HUES6 (cell line): Measurements from ENCODE around the gene NME1.
"Not testable (repeated sequence)": the region's sequence is repeated elsewhere in the genome, so short reads cannot be mapped to it uniquely, and the experiment has no call there.

Experiments
- H3K27ac ChIP-seq: 2 replicates; pipeline ENCODE4 v1.7.0; 2013; ENCODE audit warnings: low read depth, mild to moderate bottlenecking, low read length, inconsistent platforms
- H3K27me3 ChIP-seq: 2 replicates; pipeline ENCODE4 v1.6.1; 2013; ENCODE audit warnings: low read length; ENCODE audit not compliant: control insufficient read depth, insufficient read depth
- H3K36me3 ChIP-seq: 2 replicates; pipeline ENCODE4 v1.6.1; 2013; ENCODE audit warnings: low read length; ENCODE audit not compliant: control insufficient read depth, insufficient read depth
- H3K4me1 ChIP-seq: 2 replicates; pipeline ENCODE4 v1.6.1; 2013; ENCODE audit warnings: low read length; ENCODE audit not compliant: control insufficient read depth, insufficient read depth
- H3K4me3 ChIP-seq: 2 replicates; pipeline ENCODE4 v1.5.1; 2013; ENCODE audit warnings: low read depth, low read length
- H3K9ac ChIP-seq: one replicate; pipeline ENCODE4 v1.6.1; 2013; ENCODE audit warnings: mild to moderate bottlenecking, low read length
- H3K9me3 ChIP-seq: 2 replicates; pipeline ENCODE4 v1.6.1; 2013; ENCODE audit warnings: low read depth, low read length; ENCODE audit not compliant: control insufficient read depth, insufficient read depth

NME1 gene

DNA sequence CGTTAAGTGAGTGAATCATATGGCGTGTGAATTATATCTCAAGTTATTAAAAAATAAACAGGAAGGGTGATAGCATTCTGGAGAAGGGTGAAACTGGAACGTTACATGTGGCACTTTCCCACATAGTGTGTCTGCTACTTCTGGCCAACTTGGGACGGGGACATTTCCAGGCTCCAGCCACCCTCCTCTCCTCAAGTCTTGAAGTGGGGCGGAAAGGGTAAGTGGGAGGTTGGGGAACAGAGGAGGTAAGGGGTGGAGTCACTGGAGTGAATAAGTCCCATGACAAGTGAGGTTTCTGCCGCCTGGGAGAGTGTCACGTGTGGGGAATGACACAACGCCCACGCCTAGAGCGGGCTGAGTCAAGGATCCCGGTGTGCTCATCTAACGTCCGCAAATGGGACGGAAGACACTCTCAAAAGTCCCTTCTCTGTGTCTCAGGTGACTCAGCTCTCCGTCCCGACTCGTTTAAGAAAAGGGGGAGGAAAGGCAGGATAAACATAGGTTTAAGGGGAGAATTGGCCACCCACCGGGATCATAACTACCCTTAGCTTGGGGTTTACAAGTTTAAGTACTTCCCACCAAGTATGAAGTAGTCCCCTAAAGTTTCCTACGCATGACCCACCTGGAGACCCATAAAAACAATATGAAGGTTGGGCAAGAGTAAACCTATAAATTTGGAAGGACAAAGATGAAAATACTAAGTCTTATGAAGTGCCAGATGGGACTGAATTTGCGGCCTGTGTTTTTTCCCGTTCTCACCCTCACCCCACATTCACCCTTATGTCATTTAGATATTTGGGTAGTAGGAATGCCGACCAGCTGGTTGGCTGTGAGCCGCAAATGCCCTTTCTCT lies 31.5 kb upstream of the NME1 start:
- H3K4me1 ChIP-seq = 0 out of 2 replicates have a peak, but pooled peaks cover 6% of the 10 kb centered on the region
- no peaks in the 10 kb centered on the region for H3K27me3 ChIP-seq
- no peaks in the 10 kb centered on the region for H3K36me3 ChIP-seq
- peak overlapping the region; percentile 96 for H3K9ac ChIP-seq
- peak overlapping the region; percentile 95 for H3K4me3 ChIP-seq
- no peaks in the 10 kb centered on the region for H3K9me3 ChIP-seq
- peak overlapping the region; percentile 92; the same call in 1 of the 2 replicates for H3K27ac ChIP-seq

DNA sequence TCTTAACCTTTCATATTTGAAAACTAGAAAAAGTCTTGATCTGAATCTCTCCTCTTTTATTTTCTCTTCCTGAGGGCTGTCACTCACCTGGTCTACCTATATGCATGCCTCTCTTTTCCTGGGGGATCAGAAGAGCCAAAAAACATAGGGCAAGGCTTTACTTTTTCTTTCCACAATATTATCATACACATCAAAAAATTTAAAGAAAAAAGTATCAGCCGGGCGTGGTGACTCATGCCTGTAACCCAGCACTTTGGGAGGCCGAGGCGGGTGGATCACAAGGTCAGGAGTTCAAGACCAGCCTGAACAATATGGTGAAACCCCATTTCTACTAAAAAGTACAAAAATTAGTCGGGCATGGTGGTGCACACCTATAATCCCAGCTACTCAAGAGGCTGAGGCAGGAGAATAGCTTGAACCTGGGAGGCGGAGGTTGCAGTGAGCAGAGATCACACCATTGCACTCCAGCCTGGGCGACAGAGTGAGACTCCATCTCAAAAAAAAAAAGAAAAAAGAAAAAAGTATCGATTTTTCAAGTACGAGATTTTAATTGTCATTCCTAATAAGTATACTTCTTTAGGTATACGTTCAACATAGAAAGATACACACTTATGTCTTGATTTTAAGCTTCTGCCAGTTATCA lies 30.8 kb upstream of the NME1 start:
- Histone ChIP-seq H3K4me3 (peak overlapping the region; percentile 95), H3K27ac (peak overlapping the region; percentile 39; the same call in 1 of the 2 replicates), H3K9ac (peak overlapping the region; percentile 96)
- H3K36me3 ChIP-seq, H3K9me3 ChIP-seq, H3K4me1 ChIP-seq, H3K27me3 ChIP-seq: not testable (repeated sequence)

DNA sequence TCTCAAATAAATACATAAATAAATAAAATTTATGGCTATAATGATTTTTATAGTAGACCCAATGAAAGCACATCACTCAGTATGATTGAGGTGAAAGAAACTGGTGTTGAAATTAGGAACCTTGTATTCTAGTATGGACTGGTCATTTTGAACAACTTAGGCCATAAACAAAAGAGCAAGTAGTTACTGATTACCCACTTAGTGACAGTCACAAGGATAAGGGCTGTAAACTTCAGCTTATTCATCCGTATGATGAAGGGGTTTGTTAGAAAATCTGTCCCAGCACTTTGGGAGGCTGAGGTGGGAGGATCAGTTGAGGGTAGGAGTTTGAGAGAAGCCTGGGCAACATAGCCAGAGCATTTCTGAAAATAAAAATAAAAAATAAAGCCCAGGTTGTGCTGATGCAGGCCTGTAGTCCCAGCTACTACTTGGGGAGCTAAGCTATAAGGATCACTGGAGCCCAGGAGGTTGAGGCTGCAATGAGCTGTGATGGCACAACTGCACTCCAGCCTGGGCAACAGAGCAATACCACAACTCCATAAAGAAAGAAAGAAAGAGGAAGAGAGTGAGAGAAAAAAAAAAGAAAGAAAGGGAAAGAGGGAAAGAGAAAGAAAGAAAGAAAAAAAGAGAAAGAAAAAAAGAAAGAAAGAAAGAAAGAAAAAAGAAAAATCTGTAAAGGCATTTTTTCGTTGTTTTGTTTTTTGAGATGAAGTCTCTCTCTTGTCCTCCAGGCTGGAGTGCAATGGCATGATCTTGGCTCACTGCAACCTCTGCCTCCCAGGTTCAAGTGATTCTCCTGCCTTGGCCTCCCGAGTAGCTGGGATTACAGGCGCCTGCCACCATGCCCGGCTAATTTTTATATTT lies 28.5 kb upstream of the NME1 start:
- no peaks in the 10 kb centered on the region for H3K4me1 ChIP-seq
- H3K9me3 ChIP-seq = no peaks in the 10 kb centered on the region
- no peak overlapping the region for H3K9ac ChIP-seq
- no peak overlapping the region for H3K4me3 ChIP-seq
- no peaks in the 10 kb centered on the region for H3K36me3 ChIP-seq
- H3K27ac ChIP-seq = no peak overlapping the region
- no peaks in the 10 kb centered on the region for H3K27me3 ChIP-seq

DNA sequence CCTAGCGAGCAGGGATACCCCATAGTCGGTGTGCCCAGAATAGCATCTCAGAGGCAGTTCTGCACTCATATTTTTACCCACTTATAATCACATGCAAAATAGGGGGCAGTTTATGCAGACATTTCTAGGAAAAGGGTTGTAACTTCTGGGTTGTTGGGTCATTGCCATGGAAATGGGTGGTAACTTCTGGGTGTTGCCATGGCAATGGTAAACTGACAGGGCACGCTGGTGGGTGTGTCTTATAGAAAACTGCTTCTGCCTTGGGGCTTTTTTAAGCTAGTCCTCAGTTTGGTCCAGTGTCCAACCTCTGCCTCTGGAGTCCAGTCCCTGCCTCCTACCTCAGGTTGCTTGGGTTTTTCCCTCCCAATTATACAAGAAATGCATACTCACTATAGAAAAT lies 25.3 kb upstream of the NME1 start:
- H3K27ac ChIP-seq = no peak overlapping the region

DNA sequence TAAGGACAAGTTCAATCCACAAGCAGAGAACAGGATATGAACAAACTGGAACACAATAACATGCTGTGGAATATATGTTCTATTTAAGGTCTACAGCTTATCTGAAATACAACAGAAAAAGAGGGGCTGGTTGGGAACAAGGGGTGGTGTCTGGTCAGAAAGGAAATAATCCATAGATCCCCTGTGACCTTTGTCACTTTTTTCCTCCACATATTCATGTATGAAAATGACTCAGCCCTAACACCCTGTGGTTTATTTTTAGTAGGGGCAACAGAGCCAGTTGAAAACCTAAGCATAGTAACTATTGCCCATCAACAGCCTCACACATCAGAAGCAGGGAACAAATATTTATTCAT lies 20.4 kb upstream of the NME1 start:
- H3K4me3 ChIP-seq = no peak overlapping the region
- no peaks in the 10 kb centered on the region for H3K27me3 ChIP-seq
- no peak overlapping the region for H3K27ac ChIP-seq
- no peak overlapping the region for H3K9ac ChIP-seq
- peaks cover 3% of the 10 kb centered on the region; the same call in 1 of the 2 replicates for H3K9me3 ChIP-seq
- no peaks in the 10 kb centered on the region for H3K36me3 ChIP-seq
- no peaks in the 10 kb centered on the region for H3K4me1 ChIP-seq

More for the DNA sequence above, 25.3 kb upstream of the NME1 start:
- Histone ChIP-seq H3K9ac (no peak overlapping the region), H3K9me3 (no peaks in the 10 kb centered on the region), H3K27me3 (no peaks in the 10 kb centered on the region), H3K36me3 (no peaks in the 10 kb centered on the region), H3K4me3 (no peak overlapping the region), H3K4me1 (no peaks in the 10 kb centered on the region)

DNA sequence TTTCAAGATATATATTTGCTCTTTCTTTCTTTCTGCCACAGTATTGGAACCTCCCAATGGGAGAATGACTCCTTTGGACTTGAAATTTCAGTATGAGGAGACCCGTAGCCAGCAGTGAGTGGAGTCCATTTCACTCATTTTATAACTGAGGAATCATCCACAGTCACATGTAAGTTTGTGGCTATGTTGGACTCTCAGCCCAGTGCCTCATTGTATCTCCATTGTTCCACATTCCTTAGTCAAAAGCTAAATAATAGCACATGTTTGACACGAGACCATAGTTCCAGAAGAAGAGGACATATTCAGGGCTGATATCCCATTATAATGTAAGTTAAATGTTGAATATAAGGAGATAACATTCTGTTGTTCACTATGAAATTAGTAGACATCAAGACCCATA lies 20.0 kb upstream of the NME1 start:
- no peaks in the 10 kb centered on the region for H3K36me3 ChIP-seq
- H3K27me3 ChIP-seq = no peaks in the 10 kb centered on the region
- no peak overlapping the region for H3K27ac ChIP-seq
- no peak overlapping the region for H3K9ac ChIP-seq
- peaks cover 3% of the 10 kb centered on the region; the same call in 1 of the 2 replicates for H3K9me3 ChIP-seq
- no peak overlapping the region for H3K4me3 ChIP-seq
- no peaks in the 10 kb centered on the region for H3K4me1 ChIP-seq

DNA sequence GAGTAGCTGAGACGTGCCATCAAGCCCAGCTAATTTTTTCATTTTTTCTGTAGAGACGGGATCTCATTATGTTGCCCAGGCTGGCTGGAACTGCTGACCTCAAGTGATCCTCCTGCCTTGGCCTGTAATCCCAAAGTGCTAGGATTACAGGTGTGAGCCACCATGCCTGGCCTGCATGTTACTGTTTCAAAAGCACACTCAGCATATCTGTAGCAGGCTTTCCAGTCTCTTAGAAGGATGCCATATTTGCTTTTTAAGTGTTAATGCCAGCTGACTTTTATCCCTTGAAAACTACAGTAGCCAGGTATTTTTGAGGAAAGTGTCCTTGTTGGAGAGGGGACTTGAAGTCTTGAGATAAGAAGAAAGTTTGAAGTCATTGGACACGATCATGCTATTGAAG lies 17.4 kb upstream of the NME1 start:
- Histone ChIP-seq H3K27ac (no peak overlapping the region), H3K36me3 (no peaks in the 10 kb centered on the region), H3K9ac (no peak overlapping the region), H3K9me3 (peaks cover 3% of the 10 kb centered on the region; the same call in 1 of the 2 replicates), H3K27me3 (no peaks in the 10 kb centered on the region), H3K4me3 (no peak overlapping the region), H3K4me1 (no peaks in the 10 kb centered on the region)

DNA sequence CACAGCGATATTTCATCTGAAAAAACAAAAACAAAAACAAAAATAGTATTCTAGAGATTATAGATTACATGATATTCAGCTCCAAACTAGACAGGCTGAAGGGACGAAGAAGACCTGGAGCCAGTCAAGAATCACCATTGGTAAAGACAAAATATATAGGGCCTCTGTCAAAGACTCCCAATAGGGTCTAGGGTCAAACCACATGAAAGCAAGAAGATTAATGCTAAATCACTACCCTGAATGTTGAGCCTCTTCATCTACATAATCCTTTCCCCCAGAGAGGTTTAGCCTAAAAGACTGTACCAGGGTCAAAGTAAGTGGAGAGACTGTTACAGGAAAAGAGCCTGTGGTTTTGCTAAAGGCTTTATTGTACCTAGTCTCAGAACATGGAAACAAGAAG lies 10.8 kb upstream of the NME1 start:
- Histone ChIP-seq H3K27ac (no peak overlapping the region), H3K36me3 (no peaks in the 10 kb centered on the region), H3K4me3 (no peak overlapping the region), H3K27me3 (no peaks in the 10 kb centered on the region), H3K9me3 (no peaks in the 10 kb centered on the region), H3K9ac (no peak overlapping the region), H3K4me1 (0 out of 2 replicates have a peak, but pooled peaks cover 6% of the 10 kb centered on the region)

DNA sequence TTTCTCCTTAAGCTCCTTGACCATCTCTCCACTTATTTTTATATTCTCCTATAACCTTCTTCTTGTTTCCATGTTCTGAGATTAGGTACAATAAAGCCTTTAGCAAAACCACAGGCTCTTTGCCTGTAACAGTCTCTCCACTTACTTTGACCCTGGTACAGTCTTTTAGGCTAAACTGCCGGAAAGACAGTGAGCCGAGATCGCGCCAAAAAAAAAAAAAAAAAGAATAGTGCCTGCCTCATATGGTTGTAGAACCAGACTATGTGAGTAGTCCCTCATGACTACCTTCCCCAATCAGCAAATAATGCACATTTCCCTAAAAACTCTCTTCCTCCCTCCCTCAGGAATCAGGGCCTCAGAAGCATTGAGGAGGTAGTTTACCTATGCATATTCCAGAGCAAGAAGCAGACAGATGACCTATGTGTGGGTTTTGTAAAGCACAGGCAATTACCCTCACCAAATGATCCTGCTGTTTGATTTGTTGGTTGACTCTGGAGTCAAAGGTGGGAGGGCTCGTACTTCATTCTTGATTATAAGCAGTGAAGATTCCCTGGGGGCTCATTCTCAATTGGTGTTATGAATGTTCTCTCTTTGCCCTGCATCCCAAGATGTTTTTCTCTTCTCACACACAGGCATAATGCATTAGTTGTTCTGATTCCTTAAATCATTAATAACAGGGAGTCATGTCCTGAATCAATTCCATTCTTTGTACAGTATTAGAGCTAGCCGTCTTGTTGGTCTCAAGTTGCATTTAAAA lies 8.9 kb upstream of the NME1 start:
- Histone ChIP-seq H3K4me1 (0 out of 2 replicates have a peak, but pooled peaks cover 6% of the 10 kb centered on the region), H3K27me3 (no peaks in the 10 kb centered on the region), H3K27ac (no peak overlapping the region), H3K9ac (no peak overlapping the region), H3K9me3 (no peaks in the 10 kb centered on the region), H3K36me3 (no peaks in the 10 kb centered on the region), H3K4me3 (no peak overlapping the region)

DNA sequence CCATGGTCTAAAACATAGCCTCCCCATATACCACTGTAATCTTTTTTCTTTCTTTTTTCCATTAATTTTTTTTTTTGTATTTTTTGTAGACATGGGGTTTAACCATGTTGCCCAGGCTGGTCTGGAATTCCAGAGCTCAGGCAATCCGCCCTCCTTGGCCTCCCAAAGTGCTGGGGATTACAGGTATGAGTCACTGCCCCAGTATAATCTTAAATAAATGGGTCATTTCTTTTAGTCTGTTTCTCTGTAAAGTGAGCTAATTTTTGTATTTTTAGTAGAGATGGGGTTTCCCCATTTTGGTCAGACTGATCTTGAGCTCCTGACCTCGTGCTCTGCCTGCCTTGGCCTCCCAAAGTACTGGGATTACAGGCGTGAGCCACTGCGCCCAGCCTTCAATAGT lies 5.7 kb upstream of the NME1 start:
- H3K9ac ChIP-seq = no peak overlapping the region
- H3K27me3 ChIP-seq = no peaks in the 10 kb centered on the region
- no peak overlapping the region for H3K27ac ChIP-seq
- peaks cover 8% of the 10 kb centered on the region; the same call in 1 of the 2 replicates for H3K4me1 ChIP-seq
- H3K36me3 ChIP-seq = no peaks in the 10 kb centered on the region
- no peaks in the 10 kb centered on the region for H3K9me3 ChIP-seq
- no peak overlapping the region for H3K4me3 ChIP-seq
